ENCODE data around the gene THUMPD3.

DNA sequence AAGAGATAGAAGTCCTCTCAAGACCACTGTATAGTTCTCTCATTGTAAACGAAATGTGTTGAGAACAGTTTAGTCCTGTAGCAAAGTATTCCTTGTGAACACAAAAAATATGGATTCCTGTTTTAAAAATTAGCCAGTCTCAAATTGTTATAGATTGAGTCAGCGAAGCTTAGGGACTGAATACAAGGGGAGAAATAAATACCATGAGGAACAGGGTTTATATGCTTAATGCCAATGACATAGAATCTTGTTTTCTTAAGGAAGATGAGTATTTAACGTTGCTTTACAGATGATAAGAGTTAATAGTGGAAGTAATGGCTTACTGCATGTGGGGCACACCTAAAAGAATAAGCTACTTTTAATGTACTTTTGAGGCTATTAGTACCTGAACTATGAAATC, 72.5 kb downstream of the THUMPD3 start:
- no peak for TF ChIP-seq POLR2A (IDR thresholded peaks at IDR 0.05)
- no peak for TF ChIP-seq EP300 (IDR thresholded peaks at IDR 0.05)

Measured in upper lobe of left lung (tissue), 4 donors.